ENCODE data around the gene MOCS2.
A peak's percentile ranks its signal among the peaks of the same experiment; 100 is the strongest.

Gene MOCS2

DNA sequence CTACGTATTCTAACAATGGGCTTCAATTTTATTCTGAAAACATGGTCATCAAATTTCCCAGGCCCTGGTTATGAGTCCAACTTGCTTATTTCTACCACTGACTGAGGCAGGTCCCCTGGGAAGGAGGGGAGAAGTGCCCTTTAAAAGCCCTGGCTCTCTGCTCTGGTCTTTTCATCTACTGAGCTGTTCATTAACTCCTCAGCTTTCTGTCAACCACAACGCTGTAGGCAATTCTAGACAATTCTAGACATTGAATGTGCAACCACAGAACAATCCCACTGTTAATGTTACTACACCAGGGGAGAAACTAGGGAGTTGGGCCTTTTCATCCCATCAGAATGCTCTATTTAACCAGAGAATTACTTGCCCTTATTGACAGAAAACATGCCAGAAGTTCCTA, 10.0 kb downstream of the MOCS2 start:
- DNase-seq (ENCODE audit: low read depth), result no peak
- H3K4me3 ChIP-seq (replicated peaks; ENCODE audit: low read depth, low read length), result no peak overlapping the region
- TF ChIP-seq, protein P1, sequence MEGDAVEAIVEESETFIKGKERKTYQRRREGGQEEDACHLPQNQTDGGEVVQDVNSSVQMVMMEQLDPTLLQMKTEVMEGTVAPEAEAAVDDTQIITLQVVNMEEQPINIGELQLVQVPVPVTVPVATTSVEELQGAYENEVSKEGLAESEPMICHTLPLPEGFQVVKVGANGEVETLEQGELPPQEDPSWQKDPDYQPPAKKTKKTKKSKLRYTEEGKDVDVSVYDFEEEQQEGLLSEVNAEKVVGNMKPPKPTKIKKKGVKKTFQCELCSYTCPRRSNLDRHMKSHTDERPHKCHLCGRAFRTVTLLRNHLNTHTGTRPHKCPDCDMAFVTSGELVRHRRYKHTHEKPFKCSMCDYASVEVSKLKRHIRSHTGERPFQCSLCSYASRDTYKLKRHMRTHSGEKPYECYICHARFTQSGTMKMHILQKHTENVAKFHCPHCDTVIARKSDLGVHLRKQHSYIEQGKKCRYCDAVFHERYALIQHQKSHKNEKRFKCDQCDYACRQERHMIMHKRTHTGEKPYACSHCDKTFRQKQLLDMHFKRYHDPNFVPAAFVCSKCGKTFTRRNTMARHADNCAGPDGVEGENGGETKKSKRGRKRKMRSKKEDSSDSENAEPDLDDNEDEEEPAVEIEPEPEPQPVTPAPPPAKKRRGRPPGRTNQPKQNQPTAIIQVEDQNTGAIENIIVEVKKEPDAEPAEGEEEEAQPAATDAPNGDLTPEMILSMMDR (IDR thresholded peaks at IDR 0.05; ENCODE audit: low read length, missing control alignments), result no peak

GRCh38 chr5:53095931-53096525, 13.5 kb downstream of the MOCS2 start:
- DNase-seq (ENCODE audit: low read depth), result peak; percentile 85
- H3K4me3 ChIP-seq (replicated peaks; ENCODE audit: low read depth, low read length), result no peak overlapping the region
- TF ChIP-seq, protein P1 (IDR thresholded peaks at IDR 0.05; ENCODE audit: low read length, missing control alignments), result peak; percentile 85

- no peak for DNase-seq (ENCODE audit: low read depth)
- TF ChIP-seq, protein P1 (IDR thresholded peaks at IDR 0.05; ENCODE audit: low read length, missing control alignments), result no peak
- H3K4me3 ChIP-seq (replicated peaks; ENCODE audit: low read depth, low read length), result no peak overlapping the region
Observed at GRCh38 chr5:53095217-53095616, 14.3 kb downstream of the MOCS2 start.

GRCh38 chr5:53092242-53092641, 17.3 kb downstream of the MOCS2 start:
- TF ChIP-seq, protein P1 (IDR thresholded peaks at IDR 0.05; ENCODE audit: low read length, missing control alignments), result no peak
- no peak for DNase-seq (ENCODE audit: low read depth)
- H3K4me3 ChIP-seq (replicated peaks; ENCODE audit: low read depth, low read length), result no peak overlapping the region

- H3K4me3 ChIP-seq (replicated peaks; ENCODE audit: low read depth, low read length), result no peak overlapping the region
- peak; percentile 76 for DNase-seq (ENCODE audit: low read depth)
- TF ChIP-seq, protein P1 (IDR thresholded peaks at IDR 0.05; ENCODE audit: low read length, missing control alignments), result peak; percentile 15
Observed at GRCh38 chr5:53091289-53091688, 18.3 kb downstream of the MOCS2 start.

DNA sequence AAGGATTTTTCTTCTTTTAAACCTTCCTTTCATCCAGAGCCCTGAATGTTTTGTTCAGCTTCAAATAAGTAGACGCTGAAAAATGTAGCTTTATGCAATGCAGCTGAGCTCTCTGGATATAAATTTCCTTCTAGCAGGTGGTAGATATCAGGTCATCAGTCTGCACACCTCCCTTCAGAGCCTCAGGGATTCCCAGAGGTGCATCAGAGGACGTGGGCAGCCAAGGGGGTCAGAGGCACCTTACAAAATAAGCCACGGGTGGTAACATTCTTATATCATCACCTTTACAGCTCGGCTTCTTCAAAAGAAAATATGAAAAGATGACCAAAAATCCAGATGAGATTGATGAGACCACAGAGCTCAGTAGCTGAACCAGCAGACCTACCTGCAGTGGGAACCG, 19.3 kb downstream of the MOCS2 start:
- no peak overlapping the region for H3K4me3 ChIP-seq (replicated peaks; ENCODE audit: low read depth, low read length)
- TF ChIP-seq, protein P1 (IDR thresholded peaks at IDR 0.05; ENCODE audit: low read length, missing control alignments), result no peak
- DNase-seq (ENCODE audit: low read depth), result no peak

DNA sequence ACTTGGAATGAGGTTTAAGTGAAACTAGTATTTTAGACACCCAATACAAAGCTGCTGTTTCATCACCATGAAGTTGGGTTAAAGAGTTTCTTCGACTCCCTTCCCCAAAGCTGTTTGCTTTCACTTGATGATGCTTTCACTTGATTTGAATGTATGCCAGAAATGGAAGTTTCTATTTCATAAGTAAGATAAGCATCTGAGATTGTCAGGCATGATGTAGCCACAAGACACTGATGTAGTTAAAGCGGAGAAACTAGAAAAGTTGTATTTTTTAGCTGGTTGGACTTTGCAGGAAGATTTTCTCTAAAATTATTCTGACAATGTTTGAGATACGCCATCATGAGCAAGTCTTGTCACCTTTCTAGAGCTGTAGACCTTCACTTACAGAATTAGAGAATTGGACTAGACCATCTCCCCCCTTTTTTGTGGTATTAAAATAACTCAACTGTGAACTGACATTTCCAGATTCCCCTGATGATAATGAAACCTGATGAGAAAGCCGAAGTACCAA, 20.0 kb downstream of the MOCS2 start:
- TF ChIP-seq, protein P1 (IDR thresholded peaks at IDR 0.05; ENCODE audit: low read length, missing control alignments), result no peak
- no peak for DNase-seq (ENCODE audit: low read depth)
- no peak overlapping the region for H3K4me3 ChIP-seq (replicated peaks; ENCODE audit: low read depth, low read length)

Data from fibroblast of pulmonary artery (primary cell).